ENCODE measurements around the gene SLC44A1.

Gene SLC44A1

GRCh38 chr9:105328872-105329718, 84.6 kb downstream of the SLC44A1 start:
- no peaks in the 10 kb centered on the region for H3K9me3 ChIP-seq (ENCODE audit: control insufficient read depth in 1 of 2, low read length in 2 of 2)
- H3K27ac ChIP-seq (ENCODE audit: low read length), result no peak overlapping the region
- no peaks in the 10 kb centered on the region for H3K36me3 ChIP-seq (ENCODE audit: control insufficient read depth in 1 of 2, insufficient read depth in 2 of 2, low read length in 2 of 2)
- no peaks in the 10 kb centered on the region for H3K4me1 ChIP-seq (ENCODE audit: control insufficient read depth in 1 of 2, insufficient read depth in 2 of 2, low read length in 2 of 2)
- no peaks in the 10 kb centered on the region for H3K27me3 ChIP-seq (ENCODE audit: low read depth, low read length)
- no peak overlapping the region for H3K4me3 ChIP-seq (ENCODE audit: low read depth in 1 of 2, low read length in 2 of 2)

- Histone ChIP-seq H3K27ac (ENCODE audit: low read length) (no peak overlapping the region), H3K27me3 (ENCODE audit: low read depth, low read length) (no peaks in the 10 kb centered on the region), H3K36me3 (ENCODE audit: control insufficient read depth in 1 of 2, insufficient read depth in 2 of 2, low read length in 2 of 2) (no peaks in the 10 kb centered on the region), H3K9me3 (ENCODE audit: control insufficient read depth in 1 of 2, low read length in 2 of 2) (no peaks in the 10 kb centered on the region), H3K4me1 (ENCODE audit: control insufficient read depth in 1 of 2, insufficient read depth in 2 of 2, low read length in 2 of 2) (no peaks in the 10 kb centered on the region), H3K4me3 (ENCODE audit: low read depth in 1 of 2, low read length in 2 of 2) (no peak overlapping the region)
Measured at GRCh38 chr9:105329719-105330062, 85.2 kb downstream of the SLC44A1 start.

- Histone ChIP-seq H3K27me3 (ENCODE audit: low read depth, low read length) (no peaks in the 10 kb centered on the region), H3K27ac (ENCODE audit: low read length) (no peak overlapping the region), H3K36me3 (ENCODE audit: control insufficient read depth in 1 of 2, insufficient read depth in 2 of 2, low read length in 2 of 2) (no peaks in the 10 kb centered on the region), H3K9me3 (ENCODE audit: control insufficient read depth in 1 of 2, low read length in 2 of 2) (no peaks in the 10 kb centered on the region), H3K4me3 (ENCODE audit: low read depth in 1 of 2, low read length in 2 of 2) (no peak overlapping the region), H3K4me1 (ENCODE audit: control insufficient read depth in 1 of 2, insufficient read depth in 2 of 2, low read length in 2 of 2) (no peaks in the 10 kb centered on the region)
Measured at GRCh38 chr9:105330201-105330600, 85.8 kb downstream of the SLC44A1 start.

GRCh38 chr9:105330755-105331154, 86.3 kb downstream of the SLC44A1 start:
- no peaks in the 10 kb centered on the region for H3K27me3 ChIP-seq (ENCODE audit: low read depth, low read length)
- H3K4me3 ChIP-seq (ENCODE audit: low read depth in 1 of 2, low read length in 2 of 2), result no peak overlapping the region
- no peaks in the 10 kb centered on the region for H3K9me3 ChIP-seq (ENCODE audit: control insufficient read depth in 1 of 2, low read length in 2 of 2)
- no peaks in the 10 kb centered on the region for H3K4me1 ChIP-seq (ENCODE audit: control insufficient read depth in 1 of 2, insufficient read depth in 2 of 2, low read length in 2 of 2)
- H3K27ac ChIP-seq (ENCODE audit: low read length), result no peak overlapping the region
- no peaks in the 10 kb centered on the region for H3K36me3 ChIP-seq (ENCODE audit: control insufficient read depth in 1 of 2, insufficient read depth in 2 of 2, low read length in 2 of 2)

GRCh38 chr9:105331160-105331559, 86.7 kb downstream of the SLC44A1 start:
- Histone ChIP-seq H3K9me3 (ENCODE audit: control insufficient read depth in 1 of 2, low read length in 2 of 2) (no peaks in the 10 kb centered on the region), H3K27ac (ENCODE audit: low read length) (no peak overlapping the region), H3K27me3 (ENCODE audit: low read depth, low read length) (no peaks in the 10 kb centered on the region), H3K36me3 (ENCODE audit: control insufficient read depth in 1 of 2, insufficient read depth in 2 of 2, low read length in 2 of 2) (no peaks in the 10 kb centered on the region), H3K4me3 (ENCODE audit: low read depth in 1 of 2, low read length in 2 of 2) (no peak overlapping the region), H3K4me1 (ENCODE audit: control insufficient read depth in 1 of 2, insufficient read depth in 2 of 2, low read length in 2 of 2) (no peaks in the 10 kb centered on the region)

- peaks cover 4 to 5% of the 10 kb centered on the region in 2 donors for H3K36me3 ChIP-seq (ENCODE audit: control insufficient read depth in 1 of 2, insufficient read depth in 2 of 2, low read length in 2 of 2)
Measured at GRCh38 chr9:105331755-105332154, 87.3 kb downstream of the SLC44A1 start.

GRCh38 chr9:105332471-105332870, 88.0 kb downstream of the SLC44A1 start:
- no peaks in the 10 kb centered on the region for H3K27me3 ChIP-seq (ENCODE audit: low read depth, low read length)
- no peak overlapping the region for H3K27ac ChIP-seq (ENCODE audit: low read length)
- no peaks in the 10 kb centered on the region for H3K4me1 ChIP-seq (ENCODE audit: control insufficient read depth in 1 of 2, insufficient read depth in 2 of 2, low read length in 2 of 2)
- H3K9me3 ChIP-seq (ENCODE audit: control insufficient read depth in 1 of 2, low read length in 2 of 2), result no peaks in the 10 kb centered on the region
- H3K4me3 ChIP-seq (ENCODE audit: low read depth in 1 of 2, low read length in 2 of 2), result no peak overlapping the region
- H3K36me3 ChIP-seq (ENCODE audit: control insufficient read depth in 1 of 2, insufficient read depth in 2 of 2, low read length in 2 of 2), result peaks cover 5 to 9% of the 10 kb centered on the region in 2 donors

More at GRCh38 chr9:105331755-105332154, 87.3 kb downstream of the SLC44A1 start:
- Histone ChIP-seq H3K4me3 (ENCODE audit: low read depth in 1 of 2, low read length in 2 of 2) (no peak overlapping the region), H3K4me1 (ENCODE audit: control insufficient read depth in 1 of 2, insufficient read depth in 2 of 2, low read length in 2 of 2) (no peaks in the 10 kb centered on the region), H3K9me3 (ENCODE audit: control insufficient read depth in 1 of 2, low read length in 2 of 2) (no peaks in the 10 kb centered on the region), H3K27ac (ENCODE audit: low read length) (no peak overlapping the region), H3K27me3 (ENCODE audit: low read depth, low read length) (no peaks in the 10 kb centered on the region)

GRCh38 chr9:105333076-105333475, 88.6 kb downstream of the SLC44A1 start:
- Histone ChIP-seq H3K9me3 (ENCODE audit: control insufficient read depth in 1 of 2, low read length in 2 of 2) (no peaks in the 10 kb centered on the region), H3K4me3 (ENCODE audit: low read depth in 1 of 2, low read length in 2 of 2) (no peak overlapping the region), H3K27me3 (ENCODE audit: low read depth, low read length) (no peaks in the 10 kb centered on the region), H3K36me3 (ENCODE audit: control insufficient read depth in 1 of 2, insufficient read depth in 2 of 2, low read length in 2 of 2) (peaks cover 5 to 12% of the 10 kb centered on the region in 2 donors), H3K27ac (ENCODE audit: low read length) (no peak overlapping the region), H3K4me1 (ENCODE audit: control insufficient read depth in 1 of 2, insufficient read depth in 2 of 2, low read length in 2 of 2) (no peaks in the 10 kb centered on the region)

GRCh38 chr9:105333811-105334210, 89.4 kb downstream of the SLC44A1 start:
- H3K27me3 ChIP-seq (ENCODE audit: low read depth, low read length), result no peaks in the 10 kb centered on the region
- peaks cover 5 to 13% of the 10 kb centered on the region in 2 donors for H3K36me3 ChIP-seq (ENCODE audit: control insufficient read depth in 1 of 2, insufficient read depth in 2 of 2, low read length in 2 of 2)
- no peak overlapping the region for H3K27ac ChIP-seq (ENCODE audit: low read length)
- no peaks in the 10 kb centered on the region for H3K4me1 ChIP-seq (ENCODE audit: control insufficient read depth in 1 of 2, insufficient read depth in 2 of 2, low read length in 2 of 2)
- no peaks in the 10 kb centered on the region for H3K9me3 ChIP-seq (ENCODE audit: control insufficient read depth in 1 of 2, low read length in 2 of 2)
- no peak overlapping the region for H3K4me3 ChIP-seq (ENCODE audit: low read depth in 1 of 2, low read length in 2 of 2)

GRCh38 chr9:105338308-105338707, 93.9 kb downstream of the SLC44A1 start:
- H3K4me1 ChIP-seq (ENCODE audit: control insufficient read depth in 1 of 2, insufficient read depth in 2 of 2, low read length in 2 of 2), result no peaks in the 10 kb centered on the region
- H3K4me3 ChIP-seq (ENCODE audit: low read depth in 1 of 2, low read length in 2 of 2), result no peak overlapping the region
- H3K36me3 ChIP-seq (ENCODE audit: control insufficient read depth in 1 of 2, insufficient read depth in 2 of 2, low read length in 2 of 2), result peaks cover 5 to 13% of the 10 kb centered on the region in 2 donors
- H3K9me3 ChIP-seq (ENCODE audit: control insufficient read depth in 1 of 2, low read length in 2 of 2), result no peaks in the 10 kb centered on the region
- H3K27ac ChIP-seq (ENCODE audit: low read length), result no peak overlapping the region
- H3K27me3 ChIP-seq (ENCODE audit: low read depth, low read length), result no peaks in the 10 kb centered on the region

GRCh38 chr9:105339849-105340248, 95.4 kb downstream of the SLC44A1 start:
- Histone ChIP-seq H3K4me1 (ENCODE audit: control insufficient read depth in 1 of 2, insufficient read depth in 2 of 2, low read length in 2 of 2) (no peaks in the 10 kb centered on the region), H3K4me3 (ENCODE audit: low read depth in 1 of 2, low read length in 2 of 2) (no peak overlapping the region), H3K9me3 (ENCODE audit: control insufficient read depth in 1 of 2, low read length in 2 of 2) (no peaks in the 10 kb centered on the region), H3K36me3 (ENCODE audit: control insufficient read depth in 1 of 2, insufficient read depth in 2 of 2, low read length in 2 of 2) (peaks cover 5 to 13% of the 10 kb centered on the region in 2 donors), H3K27me3 (ENCODE audit: low read depth, low read length) (no peaks in the 10 kb centered on the region), H3K27ac (ENCODE audit: low read length) (no peak overlapping the region)
